ENCODE data around the gene RAMP2. TPM values are rescaled to one million over a fixed set of nuclear protein-coding genes. Genes with fewer than 3 reads are reported as not detected.
"Not testable (repeated sequence)": the region's sequence is repeated elsewhere in the genome, so short reads cannot be mapped to it uniquely, and the experiment has no call there.

RAMP2 gene
- polyA plus RNA-seq (2011; rRNA removed) (1.7 and 2.8 TPM in 2 replicates), polyA minus RNA-seq (2011; rRNA and poly(A)+ RNA removed) (0.72 and 2.7 TPM in 2 replicates)

DNA sequence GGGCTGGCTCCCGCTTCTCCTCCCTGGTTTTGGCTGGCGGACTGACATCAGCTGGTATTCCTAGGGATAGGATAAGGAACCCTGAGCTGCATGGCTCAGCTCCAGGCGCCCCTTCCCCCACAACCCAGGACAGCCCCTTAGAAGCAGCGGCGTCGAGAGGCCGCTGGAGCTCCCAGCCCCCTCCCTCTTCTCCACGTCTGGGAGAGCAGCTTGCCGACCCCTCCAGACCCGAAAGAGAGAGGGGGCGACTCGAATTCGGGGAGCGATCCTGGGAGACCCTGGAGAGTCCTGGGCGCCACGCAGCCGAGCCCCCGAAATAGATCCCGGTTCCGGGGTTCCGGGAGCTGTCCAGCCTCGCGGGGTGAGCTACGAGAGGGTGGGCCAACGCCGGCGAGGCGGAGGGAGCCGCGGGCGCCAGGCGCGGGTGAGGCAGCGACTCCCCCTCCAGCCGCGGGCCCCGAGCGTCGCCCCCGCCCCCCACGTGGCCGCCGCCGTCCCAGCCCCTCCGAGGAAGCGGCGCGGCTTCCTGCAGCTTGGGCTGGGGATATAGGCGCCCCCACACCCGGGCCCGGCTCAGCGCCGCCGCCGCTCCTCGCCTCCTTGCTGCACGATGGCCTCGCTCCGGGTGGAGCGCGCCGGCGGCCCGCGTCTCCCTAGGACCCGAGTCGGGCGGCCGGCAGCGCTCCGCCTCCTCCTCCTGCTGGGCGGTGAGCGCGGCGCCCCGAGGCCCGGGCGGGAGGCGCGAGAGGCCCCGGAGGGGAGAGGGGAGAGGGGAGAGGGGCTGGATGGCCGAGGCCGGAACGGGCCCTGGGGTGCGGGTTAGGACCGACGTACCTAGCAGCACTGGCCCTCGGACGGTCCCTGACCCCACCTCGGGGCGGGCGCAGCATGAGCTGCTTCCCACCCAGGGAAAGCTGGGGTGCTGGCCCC is at the start of gene RAMP2:
Gene RAMP2, plus strand, starts transcription at position 576 of the 930 bp plus-strand sequence. Its CDS starts 35 bp downstream, at position 611.
- no peak for DNase-seq (ENCODE audit: low read depth)
- TF ChIP-seq, protein P1, sequence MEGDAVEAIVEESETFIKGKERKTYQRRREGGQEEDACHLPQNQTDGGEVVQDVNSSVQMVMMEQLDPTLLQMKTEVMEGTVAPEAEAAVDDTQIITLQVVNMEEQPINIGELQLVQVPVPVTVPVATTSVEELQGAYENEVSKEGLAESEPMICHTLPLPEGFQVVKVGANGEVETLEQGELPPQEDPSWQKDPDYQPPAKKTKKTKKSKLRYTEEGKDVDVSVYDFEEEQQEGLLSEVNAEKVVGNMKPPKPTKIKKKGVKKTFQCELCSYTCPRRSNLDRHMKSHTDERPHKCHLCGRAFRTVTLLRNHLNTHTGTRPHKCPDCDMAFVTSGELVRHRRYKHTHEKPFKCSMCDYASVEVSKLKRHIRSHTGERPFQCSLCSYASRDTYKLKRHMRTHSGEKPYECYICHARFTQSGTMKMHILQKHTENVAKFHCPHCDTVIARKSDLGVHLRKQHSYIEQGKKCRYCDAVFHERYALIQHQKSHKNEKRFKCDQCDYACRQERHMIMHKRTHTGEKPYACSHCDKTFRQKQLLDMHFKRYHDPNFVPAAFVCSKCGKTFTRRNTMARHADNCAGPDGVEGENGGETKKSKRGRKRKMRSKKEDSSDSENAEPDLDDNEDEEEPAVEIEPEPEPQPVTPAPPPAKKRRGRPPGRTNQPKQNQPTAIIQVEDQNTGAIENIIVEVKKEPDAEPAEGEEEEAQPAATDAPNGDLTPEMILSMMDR (IDR thresholded peaks at IDR 0.05; ENCODE audit: insufficient read depth, low read depth, low read length) = no peak
- H3K4me3 ChIP-seq (ENCODE audit: low read depth, low read length) = peak within 1 kb of the TSS; percentile 38
- ChIA-PET CTCF (interaction anchor here (0.9 to 5.2 kb wide), 11 partner anchors 9 to 183 kb away, joined by 3 to 36 read pairs (median 4); partner anchors contain the start of genes PSMC3IP and VPS25), POLR2A (no interaction called here)
- peaks cover 16% of the 10 kb centered on the region for H3K27me3 ChIP-seq (ENCODE audit: control insufficient read depth, insufficient read depth, low read length)
- H3K36me3 ChIP-seq (ENCODE audit: control insufficient read depth, insufficient read depth, low read length) = no peaks in the 10 kb centered on the region

DNA sequence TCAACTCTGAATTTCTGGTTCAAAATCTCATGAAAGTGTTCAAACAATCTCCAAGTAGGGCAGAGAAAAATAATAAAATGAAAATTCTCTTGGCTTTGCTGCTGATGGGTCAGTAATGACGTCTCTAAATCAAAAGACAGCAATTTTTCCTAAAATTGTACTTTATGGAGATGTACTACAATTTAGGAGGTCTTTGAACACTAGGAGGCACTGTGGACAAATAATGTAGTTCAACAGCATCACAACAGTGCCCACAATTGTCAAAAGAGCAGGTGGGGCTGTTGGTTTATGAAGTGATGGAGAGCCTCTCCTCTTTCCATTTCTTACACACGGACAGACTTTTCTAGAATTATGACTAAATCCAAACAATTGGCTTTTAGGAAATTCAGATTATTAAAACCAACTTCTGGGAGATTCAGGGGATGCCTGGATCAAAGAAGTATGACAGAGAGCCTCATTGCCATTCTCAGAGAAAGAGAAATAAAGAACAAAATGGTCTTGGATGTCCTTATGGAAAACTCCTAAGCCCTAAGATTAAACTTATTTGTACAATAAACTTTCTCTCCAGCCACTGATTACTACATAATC is 39.9 kb upstream of the RAMP2 start:
- Histone ChIP-seq H3K27me3 (ENCODE audit: control insufficient read depth, insufficient read depth, low read length) (no peaks in the 10 kb centered on the region), H3K4me3 (ENCODE audit: low read depth, low read length) (no peak overlapping the region), H3K36me3 (ENCODE audit: control insufficient read depth, insufficient read depth, low read length) (peaks cover 20% of the 10 kb centered on the region)
- TF ChIP-seq, protein P1 (IDR thresholded peaks at IDR 0.05; ENCODE audit: insufficient read depth, low read depth, low read length) = peak; percentile 66
- ChIA-PET POLR2A (no interaction called here), CTCF (interaction anchor here (2.0 kb wide), 1 partner anchor 42 kb away, joined by 14 read pairs; the partner anchor contains the start of gene RAMP2)
- DNase-seq (ENCODE audit: low read depth) = no peak

- TF ChIP-seq, protein P1 (IDR thresholded peaks at IDR 0.05; ENCODE audit: insufficient read depth, low read depth, low read length) = no peak
- ChIA-PET POLR2A (no interaction called here), CTCF (interaction anchor here (1.2 to 1.6 kb wide), 2 partner anchors 101 to 205 kb away, joined by 3 to 8 read pairs; partner anchors contain the start of gene BECN1)
- DNase-seq (ENCODE audit: low read depth) = no peak
- H3K36me3 ChIP-seq (ENCODE audit: control insufficient read depth, insufficient read depth, low read length) = peaks cover 14% of the 10 kb centered on the region
- H3K4me3 ChIP-seq (ENCODE audit: low read depth, low read length) = no peak overlapping the region
- no peaks in the 10 kb centered on the region for H3K27me3 ChIP-seq (ENCODE audit: control insufficient read depth, insufficient read depth, low read length)
Measured at GRCh38 chr17:42723636-42724035, 37.4 kb upstream of the RAMP2 start.

DNA sequence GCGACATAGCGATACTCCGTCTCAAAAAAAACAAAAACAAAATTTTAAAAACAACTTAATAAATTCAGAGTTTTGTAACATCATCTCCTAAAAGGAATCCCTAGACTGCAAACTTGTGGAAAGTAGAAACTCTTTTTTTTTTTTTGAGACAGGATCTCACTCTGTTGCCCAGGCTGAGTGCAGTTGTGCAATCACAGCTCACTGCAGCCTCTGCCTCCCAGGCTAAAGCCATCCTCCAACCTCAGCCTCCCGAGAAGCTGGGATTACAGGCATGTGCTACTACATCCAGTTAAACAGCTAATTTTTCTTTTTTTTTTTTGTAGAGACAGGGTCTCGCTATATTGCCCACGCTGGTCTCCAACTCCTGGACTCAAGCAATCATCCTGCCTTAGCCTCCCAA is 35.9 kb upstream of the RAMP2 start:
- no peak for DNase-seq (ENCODE audit: low read depth)
- ChIA-PET CTCF (interaction anchor here (0.9 to 1.6 kb wide), 5 partner anchors 15 to 138 kb away, joined by 3 to 8 read pairs (median 3); partner anchors contain the start of genes BECN1 and RAMP2), POLR2A (no interaction called here)
- TF ChIP-seq, protein P1 (IDR thresholded peaks at IDR 0.05; ENCODE audit: insufficient read depth, low read depth, low read length) = no peak
- H3K27me3 ChIP-seq (ENCODE audit: control insufficient read depth, insufficient read depth, low read length) = no peaks in the 10 kb centered on the region
- H3K4me3 ChIP-seq (ENCODE audit: low read depth, low read length) = no peak overlapping the region
- H3K36me3 ChIP-seq (ENCODE audit: control insufficient read depth, insufficient read depth, low read length) = peaks cover 10% of the 10 kb centered on the region

DNA sequence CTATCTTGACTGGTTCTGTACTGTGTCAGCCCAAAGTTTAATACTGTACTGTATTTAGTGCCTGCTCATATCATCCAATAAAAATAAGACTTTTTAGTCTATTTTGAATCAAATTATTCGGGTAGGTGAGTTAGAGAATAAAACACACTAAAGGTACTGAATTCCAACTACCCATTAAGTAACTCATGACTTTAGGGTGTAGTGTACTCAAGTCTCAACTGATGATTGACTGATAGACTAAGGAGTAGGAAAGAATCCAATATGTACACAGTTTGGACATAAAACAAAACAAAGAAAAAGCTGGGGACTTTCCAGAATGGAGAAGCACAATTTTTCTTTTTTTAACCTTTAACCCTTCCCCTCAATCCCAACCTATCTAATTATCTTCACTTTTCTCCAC is 20.3 kb upstream of the RAMP2 start:
- H3K27me3 ChIP-seq (ENCODE audit: control insufficient read depth, insufficient read depth, low read length) = no peaks in the 10 kb centered on the region
- H3K36me3 ChIP-seq (ENCODE audit: control insufficient read depth, insufficient read depth, low read length) = no peaks in the 10 kb centered on the region
- DNase-seq (ENCODE audit: low read depth) = no peak
- H3K4me3 ChIP-seq (ENCODE audit: low read depth, low read length) = no peak overlapping the region
- ChIA-PET CTCF (no interaction called here), POLR2A (no interaction called here)
- TF ChIP-seq, protein P1 (IDR thresholded peaks at IDR 0.05; ENCODE audit: insufficient read depth, low read depth, low read length) = no peak

GRCh38 chr17:42742916-42743315 is 18.1 kb upstream of the RAMP2 start:
- CTCF ChIA-PET = interaction anchor here (0.9 to 1.4 kb wide), 4 partner anchors 18 to 81 kb away, joined by 3 to 4 read pairs (median 3); partner anchors contain the start of genes BECN1 and RAMP2
- POLR2A ChIA-PET; H3K27me3 ChIP-seq (ENCODE audit: control insufficient read depth, insufficient read depth, low read length); H3K4me3 ChIP-seq (ENCODE audit: low read depth, low read length); DNase-seq (ENCODE audit: low read depth); H3K36me3 ChIP-seq (ENCODE audit: control insufficient read depth, insufficient read depth, low read length): not testable (repeated sequence)
